GM19463 (cell line): ENCODE results near the gene HS6ST2.

Experiments
- ATAC-seq: cut with Tn5 transposase; IDR thresholded peaks from one replicate; pipeline ENCODE4 v1.9.1; 2021; ENCODE audit warnings: mild to moderate bottlenecking, moderate library complexity; ENCODE audit not compliant: unreplicated experiment

HS6ST2 gene

DNA sequence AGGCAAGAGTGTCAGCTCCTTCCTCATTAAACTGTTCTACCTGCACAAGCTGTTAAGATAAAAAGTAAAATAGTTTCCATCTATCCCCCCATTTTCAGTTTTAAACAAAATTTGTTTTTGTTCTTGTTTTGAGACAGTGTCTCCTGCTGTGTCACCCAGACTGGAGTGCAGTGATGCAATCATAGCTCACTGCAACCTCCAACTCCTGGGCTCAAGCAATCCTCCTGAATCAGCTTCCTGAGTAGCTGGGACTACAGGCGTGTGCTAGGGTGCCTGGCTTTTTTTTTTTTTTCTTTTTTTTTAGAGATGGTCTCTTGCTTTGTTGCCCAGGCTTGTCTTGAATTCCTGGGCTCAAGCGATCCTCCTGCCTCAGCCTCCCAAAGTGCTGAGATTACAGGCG is 105.4 kb downstream of the HS6ST2 start:
- no peak for ATAC-seq

GRCh38 chrX:132848296-132848970 is 110.0 kb downstream of the HS6ST2 start:
- ATAC-seq = no peak

- ATAC-seq = no peak
Observed at GRCh38 chrX:132843363-132843762, 115.1 kb downstream of the HS6ST2 start.

GRCh38 chrX:132842460-132843238 is 115.8 kb downstream of the HS6ST2 start:
- no peak for ATAC-seq

- no peak for ATAC-seq
Observed at GRCh38 chrX:132837967-132838366, 120.5 kb downstream of the HS6ST2 start.

GRCh38 chrX:132837126-132837525 is 121.3 kb downstream of the HS6ST2 start:
- ATAC-seq = no peak

DNA sequence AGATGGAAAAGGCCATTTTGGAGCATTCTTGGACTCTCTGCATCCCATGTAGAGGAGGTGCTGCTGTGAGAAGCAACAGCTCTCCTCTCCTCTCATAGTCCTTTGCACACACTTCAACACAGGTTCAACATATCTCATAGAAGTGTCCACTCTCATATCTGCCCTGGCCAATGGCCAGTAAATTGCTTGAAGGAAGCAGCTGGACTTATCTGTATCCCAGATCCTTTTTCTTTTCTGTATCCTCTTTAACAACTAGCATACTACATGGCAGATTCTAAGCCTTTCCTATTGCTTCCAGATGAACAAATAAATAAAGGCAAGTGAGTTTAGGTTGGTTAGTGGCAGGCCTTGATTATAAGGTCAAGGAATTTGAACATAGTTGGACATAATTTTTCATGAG is 122.0 kb downstream of the HS6ST2 start:
- no peak for ATAC-seq

DNA sequence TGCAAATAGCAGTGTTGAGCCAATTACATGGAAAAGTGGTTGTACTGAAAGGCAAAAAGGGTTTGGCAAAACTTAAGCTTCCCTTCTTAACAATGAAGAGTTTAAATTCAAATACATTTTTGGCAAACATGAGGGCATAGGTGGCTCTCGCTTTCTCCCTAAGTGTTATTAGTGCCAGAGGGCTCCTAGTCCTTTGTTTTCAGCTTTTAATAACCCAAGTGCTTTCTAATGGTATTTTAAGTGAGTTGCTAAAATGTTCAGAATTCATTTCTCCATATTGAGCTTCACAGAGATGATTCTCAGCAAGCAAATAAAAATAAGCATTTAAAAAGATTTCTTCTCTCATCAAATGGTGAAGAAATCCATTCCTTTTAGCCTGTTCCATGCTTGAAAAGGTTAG is 123.7 kb downstream of the HS6ST2 start:
- ATAC-seq = no peak

GRCh38 chrX:132834109-132834508 is 124.3 kb downstream of the HS6ST2 start:
- no peak for ATAC-seq

DNA sequence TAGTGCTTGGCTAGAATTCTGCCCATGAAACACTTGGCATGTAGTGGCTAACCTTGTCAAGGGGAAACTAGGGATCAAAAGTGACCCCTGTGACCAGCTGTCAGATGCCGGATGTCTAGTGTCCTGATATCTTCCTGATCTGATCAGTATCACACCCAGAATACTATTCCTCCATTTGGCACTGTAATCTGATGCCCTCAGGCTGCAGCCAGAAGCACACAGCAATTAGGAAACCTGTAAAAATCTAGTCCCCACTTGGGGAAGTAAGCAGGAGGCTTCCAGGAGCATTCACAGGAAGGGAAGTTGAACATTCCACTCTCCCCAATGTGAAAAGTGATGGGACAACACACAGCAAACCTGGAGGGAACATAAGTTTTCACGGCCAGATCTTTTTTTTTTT is 125.1 kb downstream of the HS6ST2 start:
- no peak for ATAC-seq

- ATAC-seq = no peak
Observed at GRCh38 chrX:132831336-132831973, 127.0 kb downstream of the HS6ST2 start.

DNA sequence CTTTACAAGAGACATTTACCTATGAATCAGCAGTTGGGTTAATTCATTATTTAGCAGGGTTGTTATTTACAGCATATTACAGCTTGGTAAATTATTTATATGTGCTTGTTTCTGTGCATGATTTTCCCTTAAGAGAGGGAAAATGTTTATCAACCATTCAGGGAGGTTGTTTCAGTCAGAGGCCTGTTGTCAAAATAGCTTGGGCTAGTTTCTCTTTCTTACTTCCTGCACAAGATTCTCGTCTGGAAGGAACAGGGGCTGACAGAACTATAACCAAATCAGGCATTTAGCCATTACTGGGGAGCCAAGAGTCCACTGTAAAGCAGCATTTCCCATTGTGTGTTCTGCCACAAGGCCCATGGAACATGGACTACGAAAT is 135.8 kb downstream of the HS6ST2 start:
- no peak for ATAC-seq

DNA sequence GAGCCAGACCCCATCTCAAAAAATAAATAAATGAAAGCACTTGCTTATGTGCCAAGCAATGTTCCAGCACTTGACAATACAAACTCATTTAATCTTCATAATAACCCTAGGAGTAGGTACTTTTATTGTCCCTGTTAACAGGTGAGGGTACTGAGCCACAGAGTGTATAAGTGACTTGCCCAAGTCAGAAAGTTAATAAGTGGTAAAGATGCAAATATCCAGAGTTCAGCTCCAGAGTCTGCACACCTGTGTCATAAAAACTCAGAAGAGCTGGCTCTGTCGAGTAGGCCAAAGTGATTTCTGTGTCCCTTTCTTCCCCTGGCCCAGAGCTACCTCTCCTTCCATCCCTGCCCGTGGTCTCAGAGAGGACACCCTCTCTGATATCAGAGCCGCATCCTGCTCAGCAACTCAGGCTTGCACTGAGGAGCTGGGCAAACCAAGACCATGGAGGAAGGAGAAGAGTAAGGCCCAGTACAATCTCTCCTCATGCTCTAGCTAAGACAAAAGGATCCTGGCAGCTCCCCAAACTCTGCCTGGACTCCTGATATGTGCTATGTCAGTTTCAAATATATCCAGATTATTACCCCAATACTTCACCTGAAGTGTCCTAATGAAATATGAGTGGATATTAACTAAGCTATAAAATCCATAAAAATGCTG is 136.3 kb downstream of the HS6ST2 start:
- ATAC-seq = no peak

GRCh38 chrX:132820675-132821074 is 137.8 kb downstream of the HS6ST2 start:
- no peak for ATAC-seq

DNA sequence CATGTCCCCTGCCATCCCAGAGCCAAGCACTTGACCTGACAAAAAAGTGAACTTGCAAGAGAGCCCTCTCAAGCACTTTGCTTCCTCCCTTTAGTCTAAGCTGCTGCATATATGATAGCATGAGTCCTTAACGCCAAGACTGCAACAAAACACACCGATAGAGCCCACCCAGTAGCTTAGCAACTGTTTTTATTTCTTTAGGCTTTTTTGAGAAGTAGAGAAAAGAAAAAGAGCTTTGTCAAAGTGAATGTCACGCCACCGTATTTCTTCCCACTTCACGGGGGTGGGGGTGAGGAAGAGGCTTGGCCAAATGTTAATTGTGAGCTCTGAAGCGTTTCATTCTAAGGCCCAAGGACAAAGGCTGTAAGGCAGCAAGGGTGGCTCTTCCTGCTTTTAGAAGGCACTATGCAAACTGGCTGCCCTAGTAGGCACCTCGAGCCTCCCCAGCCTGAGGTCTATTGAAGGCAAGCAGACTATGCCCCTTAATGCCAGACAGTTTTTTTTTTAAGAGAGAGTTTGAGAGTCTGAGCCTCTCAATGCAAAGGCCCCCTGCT is 138.6 kb downstream of the HS6ST2 start:
- no peak for ATAC-seq

DNA sequence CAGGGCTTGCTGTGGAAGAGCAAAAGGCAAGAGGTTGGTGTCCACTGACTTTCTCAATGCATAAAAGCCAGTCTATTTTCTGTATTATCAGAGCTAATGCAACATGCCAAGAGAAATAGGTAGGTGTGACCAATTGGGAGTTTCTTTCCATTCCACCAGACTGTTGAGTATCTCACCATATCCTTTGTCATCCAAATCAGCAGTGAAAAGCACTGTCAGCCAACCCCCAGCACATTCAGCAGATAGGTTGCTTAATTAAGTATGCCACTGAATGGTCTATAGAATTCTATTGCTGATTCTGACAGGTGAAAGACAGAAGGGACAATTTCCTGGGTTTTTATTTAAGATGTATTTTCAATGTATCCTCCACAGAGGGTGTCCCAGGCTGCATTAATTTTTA is 139.8 kb downstream of the HS6ST2 start:
- no peak for ATAC-seq

GRCh38 chrX:132815643-132816042 is 142.8 kb downstream of the HS6ST2 start:
- no peak for ATAC-seq

- no peak for ATAC-seq
Observed at GRCh38 chrX:132810964-132811712, 147.3 kb downstream of the HS6ST2 start.

- ATAC-seq = no peak
Observed at GRCh38 chrX:132810488-132810887, 147.9 kb downstream of the HS6ST2 start.

GRCh38 chrX:132809581-132809980 is 148.8 kb downstream of the HS6ST2 start:
- no peak for ATAC-seq
